GM19035 (cell line): ENCODE data around the gene CPS1.

Experiments
- ATAC-seq: cut with Tn5 transposase; IDR thresholded peaks from one replicate; pipeline ENCODE4 v1.9.1; 2021; ENCODE audit not compliant: unreplicated experiment

CPS1 gene

GRCh38 chr2:210556329-210556980, at the start of gene CPS1:
Gene CPS1 (plus strand): TSS chr2:210556599. CDS start chr2:210556734, 135 bp downstream.
- no peak for ATAC-seq

GRCh38 chr2:210515911-210516310, 40.5 kb upstream of the CPS1 start:
- ATAC-seq, result no peak

GRCh38 chr2:210517264-210517663, 39.1 kb upstream of the CPS1 start:
- no peak for ATAC-seq

- no peak for ATAC-seq
Measured at GRCh38 chr2:210519594-210519993, 36.8 kb upstream of the CPS1 start.

GRCh38 chr2:210522399-210522798, 34.0 kb upstream of the CPS1 start:
- no peak for ATAC-seq

- ATAC-seq, result no peak
Measured at GRCh38 chr2:210523650-210524289, 32.6 kb upstream of the CPS1 start.

- ATAC-seq, result no peak
Measured at GRCh38 chr2:210524533-210524932, 31.9 kb upstream of the CPS1 start.

GRCh38 chr2:210527286-210527685, 29.1 kb upstream of the CPS1 start:
- no peak for ATAC-seq

- no peak for ATAC-seq
Measured at GRCh38 chr2:210528716-210529115, 27.7 kb upstream of the CPS1 start.

- ATAC-seq, result no peak
Measured at GRCh38 chr2:210531050-210531449, 25.3 kb upstream of the CPS1 start.

GRCh38 chr2:210531482-210531881, 24.9 kb upstream of the CPS1 start:
- no peak for ATAC-seq

GRCh38 chr2:210533389-210533788, 23.0 kb upstream of the CPS1 start:
- no peak for ATAC-seq

- ATAC-seq, result no peak
Measured at GRCh38 chr2:210534879-210535278, 21.5 kb upstream of the CPS1 start.

- ATAC-seq, result no peak
Measured at GRCh38 chr2:210536973-210537650, 19.3 kb upstream of the CPS1 start.

- no peak for ATAC-seq
Measured at GRCh38 chr2:210539035-210539434, 17.4 kb upstream of the CPS1 start.

GRCh38 chr2:210539578-210540416, 16.6 kb upstream of the CPS1 start:
- ATAC-seq, result no peak

GRCh38 chr2:210540471-210540870, 15.9 kb upstream of the CPS1 start:
- ATAC-seq, result no peak

- no peak for ATAC-seq
Measured at GRCh38 chr2:210540900-210541289, 15.5 kb upstream of the CPS1 start.

GRCh38 chr2:210541290-210541902, 15.0 kb upstream of the CPS1 start:
- ATAC-seq, result no peak

- no peak for ATAC-seq
Measured at GRCh38 chr2:210544007-210544590, 12.3 kb upstream of the CPS1 start.

GRCh38 chr2:210544831-210545230, 11.6 kb upstream of the CPS1 start:
- no peak for ATAC-seq
